Measurements from ENCODE around the gene L3MBTL4. TPM values are rescaled to one million over a fixed set of nuclear protein-coding genes. Genes with fewer than 3 reads are reported as not detected.

L3MBTL4 gene
- total and polyA plus RNA-seq, 9 of the 15 experiments (the other 6 are each of a cell fraction or from before 2014, with no cell fraction given): not detected

- no peak overlapping the region for H3K27ac ChIP-seq (ENCODE audit: extremely low read depth, low read depth, low read length)
- H3K27me3 ChIP-seq (ENCODE audit: control insufficient read depth in 2 of 2, insufficient read depth in 2 of 2, low read length in 2 of 2): no peaks in the 10 kb centered on the region
- no TSS peak for BruUV-seq (replicated peaks)
- ATAC-seq (no peak), FAIRE-seq (no peak), DNase-seq (ENCODE audit: extremely low read depth in 1 of 4, low spot score in 3 of 4) (no peak)
- intact Hi-C loops (cut with micrococcal nuclease): no loop called here
- no peaks in the 10 kb centered on the region for H3K4me1 ChIP-seq (replicated peaks in 1 of 2; ENCODE audit: control insufficient read depth in 2 of 2, insufficient read depth in 2 of 2, low read length in 2 of 2)
- H3K4me2 ChIP-seq (ENCODE audit: insufficient read depth, low read length): no peak overlapping the region
- H2AFZ ChIP-seq (ENCODE audit: low read depth, low read length): no peak overlapping the region
- in situ Hi-C loops (cut with MboI): no loop called here
- H3K9ac ChIP-seq (ENCODE audit: insufficient read depth in 1 of 2, low read depth in 2 of 2, low read length in 2 of 2): no peak overlapping the region
- H4K20me1 ChIP-seq (replicated peaks; ENCODE audit: control insufficient read depth, insufficient read depth, low read length): no peaks in the 10 kb centered on the region
- H3K36me3 ChIP-seq (ENCODE audit: control insufficient read depth, insufficient read depth, low read length): no peaks in the 10 kb centered on the region
- POLR2A ChIA-PET: no interaction called here
- WGBS (ENCODE audit: insufficient coverage, low coverage, missing lambda C conversion rate): 0% methylated on average over 10 of the region's 11 CpGs
- no peaks in the 10 kb centered on the region for H3K9me3 ChIP-seq (replicated peaks; ENCODE audit: control insufficient read depth, insufficient read depth, low read depth, low read length)
- H3K79me2 ChIP-seq (ENCODE audit: control insufficient read depth, insufficient read depth, low read length): no peaks in the 10 kb centered on the region
- no peak for TF ChIP-seq BCOR (IDR thresholded peaks at IDR 0.05)
- no peak for TF ChIP-seq MLX (CRISPR knock-in tag; conservative IDR thresholded peaks at IDR 0.05)
- TF ChIP-seq DIDO1 (tag; IDR thresholded peaks at IDR 0.05; ENCODE audit: low read depth): no peak
- TF ChIP-seq EHMT2 (IDR thresholded peaks at IDR 0.05): no peak
- CTCF ChIA-PET (ENCODE audit: low intra/inter-chr PET ratio): no interaction called here
- H3K9me1 ChIP-seq (ENCODE audit: control insufficient read depth, insufficient read depth, low read length): no peaks in the 10 kb centered on the region
- H3K4me3 ChIP-seq: no peak overlapping the region
Observed at GRCh38 chr18:6013171-6013810, 401.4 kb downstream of the L3MBTL4 start.

GRCh38 chr18:6010921-6011320 lies 403.8 kb downstream of the L3MBTL4 start:
- Histone ChIP-seq H3K4me1 (replicated peaks in 1 of 2; ENCODE audit: control insufficient read depth in 2 of 2, insufficient read depth in 2 of 2, low read length in 2 of 2) (no peaks in the 10 kb centered on the region), H3K4me3 (no peak overlapping the region), H3K27ac (ENCODE audit: extremely low read depth, low read depth, low read length) (no peak overlapping the region), H4K20me1 (replicated peaks; ENCODE audit: control insufficient read depth, insufficient read depth, low read length) (no peaks in the 10 kb centered on the region), H3K36me3 (ENCODE audit: control insufficient read depth, insufficient read depth, low read length) (no peaks in the 10 kb centered on the region), H3K79me2 (ENCODE audit: control insufficient read depth, insufficient read depth, low read length) (no peaks in the 10 kb centered on the region), H3K4me2 (ENCODE audit: insufficient read depth, low read length) (no peak overlapping the region), H3K9ac (ENCODE audit: insufficient read depth in 1 of 2, low read depth in 2 of 2, low read length in 2 of 2) (no peak overlapping the region), H3K27me3 (ENCODE audit: control insufficient read depth in 2 of 2, insufficient read depth in 2 of 2, low read length in 2 of 2) (no peaks in the 10 kb centered on the region), H2AFZ (ENCODE audit: low read depth, low read length) (no peak overlapping the region), H3K9me3 (replicated peaks; ENCODE audit: control insufficient read depth, insufficient read depth, low read depth, low read length) (no peaks in the 10 kb centered on the region), H3K9me1 (ENCODE audit: control insufficient read depth, insufficient read depth, low read length) (no peaks in the 10 kb centered on the region)
- 0% methylated on average over 1 of the region's 1 CpG for whole genome bisulfite sequencing (ENCODE audit: insufficient coverage, low coverage, missing lambda C conversion rate)
- ChIA-PET POLR2A (no interaction called here), CTCF (ENCODE audit: low intra/inter-chr PET ratio) (no interaction called here)
- DNase-seq (ENCODE audit: extremely low read depth in 1 of 4, low spot score in 3 of 4) (no peak), FAIRE-seq (no peak), ATAC-seq (no peak)
- intact Hi-C loops (cut with micrococcal nuclease) (no loop called here), in situ Hi-C loops (cut with MboI) (no loop called here)
- no peak for TF ChIP-seq RNF219 (CRISPR knock-in tag; IDR thresholded peaks at IDR 0.05)
- TF ChIP-seq ZNF699 (CRISPR knock-in tag; IDR thresholded peaks at IDR 0.05; ENCODE audit: insufficient replicate concordance): no peak
- BruUV-seq (replicated peaks): no TSS peak

Measured in K562 (cell line).